GM18505 (cell line): ENCODE data around the gene ZNF808.
"Not testable (repeated sequence)": the region's sequence is repeated elsewhere in the genome, so short reads cannot be mapped to it uniquely, and the experiment has no call there.

Source experiments
- ATAC-seq: cut with Tn5 transposase; IDR thresholded peaks from one replicate; pipeline ENCODE4 v1.9.1; 2021; ENCODE audit not compliant: unreplicated experiment
- POLR2A ChIP-seq: IDR thresholded peaks from 4 replicates; pipeline ENCODE4 v1.6.1; 2011; ENCODE audit warnings: borderline replicate concordance; ENCODE audit not compliant: insufficient read depth, insufficient read length; ENCODE audit errors: extremely low read depth

The ZNF808 gene

DNA sequence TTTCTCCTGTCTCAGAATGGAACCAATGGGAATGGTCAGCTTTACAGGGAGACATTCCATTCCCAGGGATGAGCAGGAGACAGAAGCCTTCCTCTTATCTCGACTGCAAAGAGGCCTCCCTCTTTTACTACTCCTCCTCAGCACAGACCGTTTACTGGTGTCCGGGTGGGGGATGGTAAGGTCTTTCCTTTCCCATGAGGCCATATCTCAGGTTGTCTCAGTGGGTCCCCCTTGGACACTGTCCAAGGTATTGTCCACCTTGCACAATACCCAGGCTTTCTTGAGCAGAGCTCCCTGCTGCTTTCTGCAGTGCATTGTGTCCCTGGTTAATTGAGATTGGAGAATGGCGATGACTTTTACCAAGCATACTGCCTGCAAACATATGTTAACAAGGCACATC, 7.5 kb upstream of the ZNF808 start:
- TF ChIP-seq POLR2A: no peak
- no peak for ATAC-seq

- no peak for ATAC-seq
These were observed 4.9 kb upstream of the ZNF808 start for GRCh38 chr19:52522551-52522950.

GRCh38 chr19:52524086-52524485, 3.4 kb upstream of the ZNF808 start:
- no peak for TF ChIP-seq POLR2A
- no peak for ATAC-seq

More at GRCh38 chr19:52522551-52522950, 4.9 kb upstream of the ZNF808 start:
- no peak for TF ChIP-seq POLR2A

- ATAC-seq: peak; percentile 17
- no peak for TF ChIP-seq POLR2A
These were observed 486 bp downstream of the ZNF808 start for GRCh38 chr19:52527956-52528351.

GRCh38 chr19:52532480-52532879, 5.0 kb downstream of the ZNF808 start:
- TF ChIP-seq POLR2A: no peak
- ATAC-seq: no peak

GRCh38 chr19:52533901-52534300, 6.4 kb downstream of the ZNF808 start:
- no peak for ATAC-seq
- no peak for TF ChIP-seq POLR2A

DNA sequence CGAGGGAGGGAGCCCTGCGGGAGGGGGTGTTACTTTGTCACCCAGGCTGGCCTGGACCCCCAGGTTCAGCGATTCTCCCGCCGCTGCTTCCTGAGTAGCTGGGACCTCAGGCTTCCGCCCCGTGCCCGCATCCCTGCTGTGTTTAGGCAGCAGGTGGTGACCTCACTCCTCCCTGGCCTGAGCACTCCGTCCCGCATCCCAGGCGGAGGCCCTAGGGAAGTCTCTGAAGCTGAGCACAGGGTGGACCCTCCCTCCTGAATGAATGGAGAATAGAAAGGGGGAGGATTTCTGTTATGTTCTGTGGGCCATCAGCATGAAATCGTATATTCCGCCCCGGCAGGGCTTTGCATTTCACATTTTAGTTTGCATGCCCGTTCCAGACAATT, 7.9 kb downstream of the ZNF808 start:
- ATAC-seq: not testable (repeated sequence)

DNA sequence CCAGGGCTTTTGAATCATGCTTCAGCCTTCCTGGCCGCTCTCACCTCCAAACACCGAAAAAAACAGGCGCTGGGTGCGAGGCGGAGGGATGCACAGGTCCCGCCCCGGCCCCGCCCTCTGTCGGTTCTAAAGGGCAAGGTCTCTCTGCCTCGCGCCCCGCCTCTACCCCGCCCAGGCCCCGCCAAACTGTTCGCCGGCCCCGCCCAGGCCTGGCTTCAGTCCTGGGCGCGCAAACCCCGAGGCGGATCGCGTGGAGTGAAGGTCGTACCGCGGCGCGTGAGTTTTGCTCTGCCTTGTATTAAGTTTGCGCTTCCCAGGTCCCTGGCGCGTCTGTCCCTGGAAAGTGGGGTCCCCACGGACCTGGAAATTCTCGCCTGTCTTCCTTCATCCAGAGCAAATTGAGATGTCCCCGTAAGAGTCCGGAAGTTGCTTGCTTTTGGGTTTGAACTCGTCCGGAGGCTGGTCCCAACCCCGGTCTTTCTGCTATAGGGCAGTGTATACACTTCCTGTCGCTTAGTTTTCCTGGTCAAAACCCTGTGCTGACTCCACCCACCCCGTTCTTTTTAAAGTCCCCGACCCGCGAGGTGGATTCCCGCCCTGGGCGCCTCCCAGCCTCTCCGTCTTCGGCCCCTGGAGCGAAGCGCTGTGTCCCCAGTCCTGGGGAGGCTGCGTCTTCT, 8.4 kb downstream of the ZNF808 start:
- peak; percentile 82 for ATAC-seq

DNA sequence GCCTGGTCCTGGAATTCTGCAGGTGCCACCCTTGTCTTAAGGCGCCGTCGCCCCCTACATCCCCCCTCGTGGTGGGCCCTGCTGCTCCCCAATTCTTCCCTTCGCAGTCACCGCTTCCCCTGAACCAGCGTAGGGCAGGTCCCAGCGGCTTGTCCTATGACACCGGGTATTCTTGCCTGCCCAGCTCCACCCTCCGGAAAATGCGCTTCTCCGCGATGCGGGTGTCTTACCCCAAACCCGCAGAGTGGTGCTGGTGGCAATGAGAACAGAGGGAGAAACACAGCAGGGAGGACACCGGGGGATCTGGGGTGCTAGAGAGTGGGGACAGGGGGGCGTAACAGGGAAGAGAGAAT, 9.0 kb downstream of the ZNF808 start:
- ATAC-seq: peak; percentile 36
- TF ChIP-seq POLR2A: no peak

More for the DNA sequence above, 8.4 kb downstream of the ZNF808 start:
- peak; percentile 69 for TF ChIP-seq POLR2A

DNA sequence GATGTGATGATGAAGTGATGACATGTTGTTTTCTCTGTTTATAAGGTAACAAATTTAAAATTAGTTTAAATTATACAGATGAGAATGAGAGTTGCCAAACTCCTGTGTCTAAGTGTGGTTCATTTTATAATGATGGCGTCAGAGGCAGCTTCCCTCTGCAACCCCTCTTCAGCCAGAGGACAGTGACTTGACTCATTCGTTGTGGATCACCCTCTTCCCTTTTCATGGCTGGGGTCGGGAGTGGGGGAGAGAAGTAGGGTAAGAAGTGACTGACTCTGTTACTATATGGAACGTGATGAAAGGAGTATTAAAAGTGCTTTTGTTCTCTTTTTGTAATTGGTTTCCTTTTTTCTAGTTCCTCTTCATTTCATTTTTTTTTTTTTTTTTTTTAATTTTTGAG, 11.3 kb downstream of the ZNF808 start:
- ATAC-seq: not testable (repeated sequence)

DNA sequence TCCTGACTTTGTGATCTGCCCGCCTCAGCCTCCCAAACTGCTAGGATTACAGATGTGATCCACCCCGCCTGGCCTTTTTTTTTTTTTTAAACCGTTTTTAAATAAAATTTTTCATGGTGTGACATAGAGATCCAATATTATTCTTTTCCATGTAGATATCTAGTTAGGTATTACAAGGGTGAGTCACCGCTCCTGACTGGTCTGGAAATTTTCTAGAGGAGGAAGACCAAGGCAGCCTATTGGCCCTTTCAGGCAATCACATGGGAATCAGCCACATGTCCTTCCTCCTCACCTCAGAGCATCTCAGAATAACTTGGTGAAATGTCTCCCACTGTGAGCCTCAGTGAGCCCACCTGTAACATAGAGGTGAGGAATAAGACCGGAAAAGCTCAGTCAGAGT, 13.7 kb downstream of the ZNF808 start:
- ATAC-seq: not testable (repeated sequence)

DNA sequence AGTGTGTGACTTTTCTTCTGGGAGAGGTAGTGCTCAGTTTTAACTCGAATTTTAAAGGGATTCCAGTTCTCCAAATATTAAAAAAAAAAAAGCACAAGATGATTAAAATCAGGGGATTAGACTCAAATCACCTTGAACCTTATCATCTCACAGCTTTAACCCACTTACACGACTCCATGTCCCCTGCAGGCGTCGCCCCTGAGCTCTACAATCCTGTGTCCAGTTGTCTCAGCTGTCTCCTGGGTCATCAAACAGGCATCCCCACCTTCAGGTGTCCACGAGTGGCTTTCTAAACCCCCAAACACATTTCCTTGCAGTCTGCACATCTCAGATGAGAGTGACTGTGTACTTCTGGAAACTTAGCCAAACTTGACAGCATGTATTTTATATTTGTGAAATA, 14.1 kb downstream of the ZNF808 start:
- no peak for ATAC-seq
- TF ChIP-seq POLR2A: no peak

GRCh38 chr19:52542541-52542940, 15.1 kb downstream of the ZNF808 start:
- not testable (repeated sequence) for ATAC-seq

- ATAC-seq: no peak
- TF ChIP-seq POLR2A: no peak
These were observed 15.7 kb downstream of the ZNF808 start for GRCh38 chr19:52542984-52543664.
